ENCODE results near the gene SOX14.

GRCh38 chr3:137778941-137779340 is 14.8 kb downstream of the SOX14 start:
- no peak for TF ChIP-seq POLR2AphosphoS5 (IDR thresholded peaks at IDR 0.05; ENCODE audit: borderline replicate concordance, low read depth, low read length)
- no peak for TF ChIP-seq EZH2 (IDR thresholded peaks at IDR 0.05)
